Upper lobe of left lung (tissue), 4 donors: ENCODE results near the gene TRIM38.

Experiments
- CTCF ChIP-seq, 6 experiments: fragments of 450-650 bp in 4 of 6; fragments of 200-600 bp in 2 of 6; sonication (generic) in 2 of 6; IDR thresholded peaks; one replicate each; pipeline ENCODE4 v1.5.1; 2016 to 2019; ENCODE audit warnings: antibody characterized with exemption in 6 of 6
- POLR2AphosphoS5 ChIP-seq, 2 donors: sonication (generic); formaldehyde crosslinking; IDR thresholded peaks; one replicate each; pipeline ENCODE4 v1.5.1; 2017; ENCODE audit warnings: antibody characterized with exemption in 2 of 2

DNA sequence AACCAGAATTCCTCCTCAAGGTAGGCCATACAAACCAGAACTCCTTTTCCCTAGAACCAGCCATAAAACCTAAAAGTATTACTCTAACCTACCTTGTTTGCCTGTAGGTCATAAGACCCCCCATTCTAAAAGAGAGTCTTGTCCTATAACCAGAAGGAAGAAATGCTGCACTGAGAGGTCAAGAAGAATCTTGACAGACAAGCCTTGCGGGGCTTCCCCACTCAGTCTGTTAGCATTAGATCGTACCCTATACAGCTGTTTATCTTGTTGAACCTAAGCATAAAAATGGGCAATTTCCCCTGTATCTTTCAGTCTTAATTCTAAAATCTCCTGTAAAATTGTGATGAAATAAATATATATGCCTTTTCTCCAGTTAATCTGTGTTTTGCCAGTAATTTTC, 72.3 kb downstream of the TRIM38 start:
- TF ChIP-seq POLR2AphosphoS5 (IDR thresholded peaks at IDR 0.05) = no peak
- TF ChIP-seq CTCF (IDR thresholded peaks at IDR 0.05) = no peak
